Measurements from ENCODE around the gene RXFP4. TPM values are rescaled to one million over a fixed set of nuclear protein-coding genes. Genes with fewer than 3 reads are reported as not detected.
A peak's percentile ranks its signal among the peaks of the same experiment; 100 is the strongest.
"Not testable (repeated sequence)": the region's sequence is repeated elsewhere in the genome, so short reads cannot be mapped to it uniquely, and the experiment has no call there.

Gene RXFP4
- total RNA-seq, 1 experiment from 2014 or later, result not detected

DNA sequence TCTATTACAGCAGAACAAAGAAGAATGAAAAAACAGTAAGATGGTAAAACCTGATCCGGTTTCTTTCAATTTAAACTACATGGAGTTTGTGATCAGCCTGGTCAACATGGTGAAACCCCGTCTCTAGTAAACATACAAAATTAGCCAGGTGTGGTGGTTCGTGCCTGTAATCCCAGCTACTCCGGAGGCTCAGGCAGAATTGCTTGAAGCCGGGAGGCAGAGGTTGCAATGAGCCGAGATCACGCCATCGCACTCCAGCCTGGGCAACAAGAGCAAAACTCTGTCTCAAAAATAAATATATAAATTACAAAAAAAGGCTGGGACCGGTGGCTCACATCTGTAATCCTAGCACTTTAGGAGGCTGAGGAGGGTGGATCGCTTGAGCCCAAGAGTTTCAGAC is 10.7 kb upstream of the RXFP4 start:
- not testable (repeated sequence) for DNase-seq (ENCODE audit: low spot score)

DNA sequence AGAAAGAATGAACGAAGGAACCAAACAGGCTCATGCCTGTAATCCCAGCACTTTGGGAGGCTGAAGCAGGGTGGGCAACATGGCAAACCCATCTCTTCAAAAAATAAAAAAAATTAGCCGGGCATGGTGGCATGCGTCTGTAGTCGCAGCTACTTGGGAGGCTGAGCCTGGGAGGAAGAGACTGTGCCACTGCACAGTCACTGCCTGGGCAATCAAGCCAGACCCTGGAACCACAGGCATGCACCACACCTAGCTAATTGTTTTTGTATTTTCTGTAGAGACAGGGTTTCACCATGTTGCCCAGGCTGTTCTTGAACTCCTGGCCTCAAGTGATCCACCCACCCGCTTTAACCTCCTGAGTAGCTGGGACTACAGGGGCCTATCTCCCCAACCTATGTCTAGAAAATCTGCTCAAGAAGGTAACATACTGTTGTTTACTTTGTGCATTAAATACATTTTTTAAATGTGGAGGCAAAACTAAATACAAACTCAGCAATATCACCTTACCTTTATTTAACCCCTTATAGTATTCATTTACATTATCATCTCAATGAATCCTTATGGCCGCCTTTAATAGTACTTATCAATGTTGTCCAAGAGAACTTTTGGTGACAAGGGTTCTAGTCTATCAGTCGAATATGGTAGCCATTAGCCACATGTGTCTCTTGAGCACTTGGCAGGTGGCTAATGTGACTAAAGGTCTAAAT is 10.0 kb upstream of the RXFP4 start:
- DNase-seq (ENCODE audit: low spot score), result no peak

DNA sequence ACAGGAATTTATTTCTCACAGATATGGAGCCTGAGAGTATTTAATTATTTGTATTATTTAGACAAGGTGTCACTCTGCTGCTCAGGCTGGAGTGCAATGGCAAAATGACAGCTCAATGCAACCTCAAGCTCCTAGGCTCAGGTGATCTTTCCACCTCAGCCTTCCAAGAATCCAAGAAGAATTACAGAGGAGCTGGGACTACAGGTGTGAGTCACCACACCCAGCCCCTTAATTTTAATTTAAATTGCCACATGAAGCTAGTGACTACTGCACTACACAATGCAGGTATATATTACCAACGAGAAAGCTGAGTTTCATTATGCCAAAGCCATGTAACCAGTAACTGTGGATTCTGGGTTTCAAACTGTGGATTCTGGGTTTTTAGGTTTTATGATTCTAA is 9.4 kb upstream of the RXFP4 start:
- DNase-seq (ENCODE audit: low spot score), result no peak

DNA sequence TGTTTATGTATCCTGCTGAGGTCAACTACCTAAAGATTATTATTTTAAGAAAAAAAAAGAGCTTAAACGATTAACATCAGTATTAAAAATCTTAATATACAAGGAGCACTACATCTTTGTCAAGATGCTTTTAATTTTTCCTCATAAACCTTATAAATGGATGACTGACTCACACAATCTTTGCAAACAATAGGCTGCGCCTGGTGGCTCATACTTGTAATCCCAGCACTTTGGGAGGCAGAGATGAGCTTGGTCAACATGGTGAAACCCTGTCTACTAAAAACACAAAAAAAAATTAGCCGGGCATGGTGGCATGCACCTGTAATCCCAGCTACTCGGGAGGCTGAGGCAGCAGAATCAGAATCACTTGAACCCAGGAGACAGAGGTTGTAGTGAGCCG is 9.0 kb upstream of the RXFP4 start:
- no peak for DNase-seq (ENCODE audit: low spot score)

DNA sequence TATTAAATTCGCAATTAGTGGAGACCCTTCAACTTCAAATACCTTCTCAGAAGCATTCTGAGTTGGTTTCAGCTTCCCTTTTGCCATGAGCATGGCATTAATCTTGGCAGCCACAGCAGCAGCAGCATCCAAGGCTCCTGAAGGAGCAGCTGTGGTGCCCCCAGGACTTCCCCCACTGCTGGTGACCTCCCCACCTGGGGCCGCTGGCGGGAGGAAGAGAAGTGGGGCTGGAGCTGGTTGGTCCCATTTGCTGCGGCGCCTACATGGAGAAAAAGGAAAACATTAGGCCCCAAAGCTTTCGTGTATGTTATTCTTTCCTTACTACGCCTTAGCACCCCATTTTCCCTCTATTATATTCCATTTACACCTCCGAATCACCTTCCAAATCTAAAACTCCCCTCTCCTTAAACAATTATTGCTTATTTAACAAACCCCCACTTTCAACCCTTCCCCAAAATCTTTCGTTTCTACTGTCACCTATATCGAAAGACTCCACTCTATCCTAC is 7.8 kb upstream of the RXFP4 start:
- DNase-seq (ENCODE audit: low spot score), result no peak

DNA sequence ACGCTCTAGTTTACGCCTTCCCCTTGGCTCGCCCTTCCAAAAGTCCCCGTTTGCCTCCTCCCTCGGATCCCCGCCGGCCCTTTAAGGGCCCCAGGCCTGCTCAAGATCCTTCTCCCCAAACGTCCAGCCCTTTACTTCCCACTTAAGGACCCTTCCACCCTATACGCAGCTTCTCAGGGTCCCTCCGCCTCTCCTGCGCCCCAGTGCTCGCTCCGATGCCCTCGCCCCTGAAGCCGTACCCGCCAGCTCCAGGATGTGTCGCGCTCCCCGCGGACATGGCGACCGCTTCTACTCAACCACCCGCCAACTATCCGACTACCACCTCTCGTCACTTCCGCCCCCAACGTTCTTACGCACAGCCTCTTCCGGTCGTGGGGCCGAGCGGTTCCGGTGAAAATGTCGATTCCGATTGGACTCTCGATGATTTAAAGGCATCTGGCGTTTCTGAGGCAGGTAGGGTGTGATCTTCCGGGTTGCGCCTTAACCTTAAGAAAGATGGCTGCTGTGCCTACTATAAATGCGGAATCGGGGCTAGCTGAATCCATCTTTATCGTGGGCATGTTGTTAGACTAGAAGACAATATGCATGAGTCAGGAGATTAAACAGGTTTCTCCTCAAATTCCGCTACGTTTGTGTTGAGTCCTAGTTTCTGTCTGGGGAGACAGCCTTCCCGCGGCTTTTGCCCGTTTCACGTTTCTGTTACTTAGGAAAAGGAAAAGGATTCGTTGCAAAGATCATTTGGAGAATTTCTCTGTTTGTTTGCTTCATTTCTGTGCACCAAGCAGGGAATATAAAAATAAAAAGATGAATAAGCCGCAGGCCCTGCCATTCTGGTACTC is 7.1 kb upstream of the RXFP4 start, which contains the start of gene KHDC4:
TSS of gene KHDC4 (minus strand) at position 317 of the 839 bp plus-strand sequence. CDS start at position 277, 40 bp downstream.
- DNase-seq (ENCODE audit: low spot score), result peak; percentile 99

DNA sequence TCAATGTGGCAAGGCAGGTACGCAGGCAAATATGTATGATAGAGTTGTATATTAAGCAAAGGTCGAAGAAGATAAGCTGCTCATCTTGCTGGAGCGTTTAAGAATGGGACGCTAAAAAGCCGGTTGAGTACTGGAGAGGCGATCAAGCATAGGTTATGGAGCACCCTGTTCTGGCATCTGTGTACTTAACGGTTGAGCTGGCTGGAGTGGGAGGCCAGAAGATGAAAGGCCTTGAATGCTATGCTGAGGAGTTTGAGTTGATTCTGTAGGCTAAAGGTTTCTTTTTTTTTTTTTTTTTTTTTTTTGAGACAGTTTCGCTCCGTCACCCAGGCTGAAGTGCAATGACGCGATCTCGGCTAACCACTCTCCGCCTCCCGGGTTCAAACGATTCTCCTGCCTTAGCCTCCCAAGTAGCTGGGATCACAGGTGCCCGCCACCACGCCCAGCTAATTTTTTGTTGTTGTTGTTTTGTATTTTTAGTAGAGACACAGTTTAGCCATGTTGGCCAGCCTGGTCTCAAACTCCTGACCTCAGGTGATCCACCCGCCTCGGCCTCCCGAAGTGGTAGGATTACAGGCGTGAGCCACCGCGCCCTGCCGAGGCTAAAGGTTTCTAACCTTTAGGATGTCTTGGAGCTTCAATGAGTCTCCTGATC is 6.4 kb upstream of the RXFP4 start:
- DNase-seq (ENCODE audit: low spot score), result no peak

DNA sequence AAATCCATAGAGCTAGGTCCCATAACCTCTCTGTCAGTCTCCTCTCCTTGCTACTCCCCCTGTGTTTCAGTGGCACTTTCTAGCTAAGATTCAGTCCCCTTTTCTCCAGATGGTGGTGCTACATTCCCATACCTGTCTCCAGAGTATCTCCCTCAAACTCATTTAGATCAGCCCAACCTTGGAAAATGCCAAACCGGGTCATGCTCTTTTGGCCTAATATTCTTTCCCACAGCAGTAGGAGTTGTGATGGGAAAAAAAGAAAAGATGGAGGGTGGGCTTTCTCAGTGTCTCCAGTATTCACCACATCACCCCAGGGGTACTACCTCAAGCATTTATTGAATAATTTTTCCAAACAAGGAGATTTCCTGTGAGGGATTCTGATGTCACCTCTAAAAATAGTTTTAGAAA is 3.2 kb upstream of the RXFP4 start:
- peak; percentile 71 for DNase-seq (ENCODE audit: low spot score)

DNA sequence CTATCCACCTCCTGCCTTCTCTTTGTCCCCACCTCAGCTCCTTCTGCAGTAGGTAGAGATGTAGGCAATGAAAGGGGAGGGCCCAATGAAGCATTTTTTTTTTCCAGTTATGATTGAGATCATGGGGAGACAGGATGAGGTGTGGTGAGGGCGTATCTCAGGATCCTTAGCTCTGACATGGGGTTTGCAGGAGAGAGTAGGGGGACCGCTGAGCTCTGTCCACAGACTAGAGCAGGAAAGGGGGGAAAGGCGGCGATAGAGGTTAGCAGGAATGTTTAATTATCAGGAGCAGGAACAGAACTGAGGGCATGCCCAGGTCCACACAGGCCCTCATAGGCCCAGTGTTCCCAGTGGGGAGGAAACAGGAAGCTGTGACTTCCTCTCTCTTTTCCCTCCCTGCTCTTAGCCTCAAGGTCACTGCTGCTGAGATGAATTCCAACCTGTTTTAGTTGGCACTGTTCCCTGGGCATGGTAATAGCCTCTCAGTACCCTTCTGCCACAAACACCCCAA is 901 bp upstream of the RXFP4 start:
- peak; percentile 54 for DNase-seq (ENCODE audit: low spot score)

DNA sequence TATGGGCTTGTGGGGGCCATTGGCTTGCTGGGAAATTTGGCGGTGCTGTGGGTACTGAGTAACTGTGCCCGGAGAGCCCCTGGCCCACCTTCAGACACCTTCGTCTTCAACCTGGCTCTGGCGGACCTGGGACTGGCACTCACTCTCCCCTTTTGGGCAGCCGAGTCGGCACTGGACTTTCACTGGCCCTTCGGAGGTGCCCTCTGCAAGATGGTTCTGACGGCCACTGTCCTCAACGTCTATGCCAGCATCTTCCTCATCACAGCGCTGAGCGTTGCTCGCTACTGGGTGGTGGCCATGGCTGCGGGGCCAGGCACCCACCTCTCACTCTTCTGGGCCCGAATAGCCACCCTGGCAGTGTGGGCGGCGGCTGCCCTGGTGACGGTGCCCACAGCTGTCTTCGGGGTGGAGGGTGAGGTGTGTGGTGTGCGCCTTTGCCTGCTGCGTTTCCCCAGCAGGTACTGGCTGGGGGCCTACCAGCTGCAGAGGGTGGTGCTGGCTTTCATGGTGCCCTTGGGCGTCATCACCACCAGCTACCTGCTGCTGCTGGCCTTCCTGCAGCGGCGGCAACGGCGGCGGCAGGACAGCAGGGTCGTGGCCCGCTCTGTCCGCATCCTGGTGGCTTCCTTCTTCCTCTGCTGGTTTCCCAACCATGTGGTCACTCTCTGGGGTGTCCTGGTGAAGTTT is 550 bp downstream of the RXFP4 start:
- no peak for DNase-seq (ENCODE audit: low spot score)

DNA sequence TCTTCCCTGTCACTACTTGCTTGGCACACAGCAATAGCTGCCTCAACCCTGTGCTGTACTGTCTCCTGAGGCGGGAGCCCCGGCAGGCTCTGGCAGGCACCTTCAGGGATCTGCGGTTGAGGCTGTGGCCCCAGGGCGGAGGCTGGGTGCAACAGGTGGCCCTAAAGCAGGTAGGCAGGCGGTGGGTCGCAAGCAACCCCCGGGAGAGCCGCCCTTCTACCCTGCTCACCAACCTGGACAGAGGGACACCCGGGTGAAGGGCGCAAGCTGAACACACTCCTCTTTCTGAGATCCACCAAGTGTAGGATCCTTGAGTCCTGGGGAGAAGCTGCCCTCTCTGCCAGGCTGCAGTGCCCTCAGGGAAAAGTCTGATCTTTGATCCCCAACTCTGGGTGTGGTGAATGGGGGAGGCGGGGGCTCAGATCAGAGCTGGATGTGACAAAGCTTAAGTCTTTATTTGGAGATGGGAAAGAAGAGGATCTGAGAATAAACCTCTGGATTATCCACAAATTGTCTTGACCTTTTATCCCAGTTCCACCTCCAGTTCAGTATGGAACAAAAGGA is 1.2 kb downstream of the RXFP4 start:
- no peak for DNase-seq (ENCODE audit: low spot score)

DNA sequence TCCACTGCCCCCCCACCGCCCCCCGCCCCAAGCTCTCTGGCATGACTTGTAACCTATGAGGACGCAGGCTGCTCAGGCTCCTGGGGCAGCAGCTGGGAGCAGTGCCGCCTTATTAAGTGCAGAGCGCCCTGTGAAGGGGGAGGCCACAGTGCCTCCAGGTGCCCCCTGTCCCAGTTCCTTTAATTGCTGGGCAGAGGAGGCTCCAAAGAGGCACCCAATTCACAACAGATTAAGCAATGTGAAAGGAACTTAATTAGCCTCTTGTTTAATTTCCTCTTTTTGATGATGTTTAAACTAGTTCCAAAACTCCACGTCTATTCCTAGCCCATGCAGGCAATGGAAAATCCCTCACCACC is 3.0 kb downstream of the RXFP4 start:
- no peak for DNase-seq (ENCODE audit: low spot score)

DNA sequence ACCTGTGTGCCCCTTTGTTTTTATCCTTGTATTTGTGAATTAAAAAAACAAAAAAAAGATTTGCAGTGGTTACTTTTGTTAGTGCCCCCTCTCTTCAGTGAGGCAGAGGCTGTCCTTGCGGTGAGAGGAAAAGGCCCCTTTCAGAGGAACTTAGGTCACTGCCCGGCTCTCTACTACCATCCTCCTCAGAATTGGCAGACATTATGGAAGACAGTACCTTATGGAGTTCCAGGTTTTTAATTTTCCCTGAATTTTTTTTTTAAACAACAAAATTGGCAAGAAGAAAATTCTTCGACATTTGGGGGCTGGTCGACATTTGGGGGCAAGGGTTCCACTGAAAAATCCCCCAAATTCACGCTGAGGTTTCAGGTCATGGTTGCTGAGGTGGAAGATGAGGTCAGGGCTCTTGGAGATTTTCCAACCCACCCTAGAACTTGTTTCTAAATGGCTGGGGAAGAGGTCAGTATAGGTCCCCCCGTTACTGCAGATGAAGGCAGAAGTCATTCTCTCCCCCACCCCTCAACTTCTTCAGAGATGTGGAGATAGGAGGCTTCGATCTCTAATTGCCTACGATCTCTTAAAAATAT is 5.3 kb downstream of the RXFP4 start:
- DNase-seq (ENCODE audit: low spot score), result no peak

DNA sequence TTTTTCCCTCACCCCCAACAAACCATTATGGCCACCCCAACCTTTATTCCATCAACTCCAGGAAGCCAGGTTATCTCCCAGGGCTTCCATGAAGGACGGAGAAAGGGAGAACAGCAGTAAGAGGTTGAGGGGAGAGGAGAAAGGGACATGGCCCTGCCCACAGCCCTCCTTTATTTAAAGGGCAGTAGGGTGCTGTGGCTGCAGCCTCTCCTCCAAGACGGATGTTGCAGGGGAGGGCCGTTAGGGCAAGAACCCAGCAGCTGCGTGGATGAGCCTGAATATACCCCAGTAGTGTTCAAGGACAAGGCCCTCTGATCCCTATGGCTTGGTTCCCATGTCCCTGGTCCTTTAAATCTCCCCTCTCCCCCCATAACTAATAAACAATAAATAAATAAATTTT is 5.9 kb downstream of the RXFP4 start:
- no peak for DNase-seq (ENCODE audit: low spot score)

DNA sequence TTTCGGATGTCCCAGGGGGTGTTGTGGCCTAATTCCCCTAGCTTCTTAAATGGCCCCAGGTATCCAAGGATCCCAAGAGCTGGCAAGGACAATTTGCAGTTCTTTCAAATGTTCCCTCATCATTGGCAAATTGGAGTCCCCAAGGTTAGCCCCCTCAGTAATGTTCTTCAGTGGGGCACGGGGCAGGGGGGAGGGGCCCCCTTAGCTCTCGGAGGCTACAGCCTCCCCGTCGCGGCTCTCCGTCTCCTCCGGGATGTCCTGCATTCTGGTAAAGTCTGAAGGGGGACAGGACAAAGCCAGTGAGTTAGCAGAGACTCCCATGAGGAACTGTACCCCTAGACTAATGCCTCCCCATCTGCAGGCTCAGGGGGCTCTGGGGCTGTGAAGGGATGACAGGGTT is 6.3 kb downstream of the RXFP4 start:
- DNase-seq (ENCODE audit: low spot score), result no peak

DNA sequence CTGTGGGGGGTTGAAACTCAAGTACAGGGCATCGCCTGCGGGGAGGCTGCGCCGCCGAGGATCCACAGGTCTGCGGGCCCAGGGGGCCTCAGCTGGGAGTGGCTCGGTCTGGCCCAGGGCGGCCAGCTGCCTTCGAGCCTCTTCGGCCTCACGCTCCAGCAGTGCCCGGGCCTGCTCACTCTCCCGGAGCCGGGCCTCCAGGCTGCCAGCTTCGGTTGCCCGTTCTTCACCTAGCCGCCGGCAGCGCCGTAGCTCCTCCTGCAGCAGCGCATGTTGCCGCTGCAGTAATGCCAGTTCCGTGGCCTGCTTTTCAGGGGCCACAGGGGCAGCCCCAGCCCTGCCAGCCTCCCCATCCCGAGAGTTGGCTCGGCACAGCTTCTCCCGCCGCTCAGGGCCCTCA is 9.4 kb downstream of the RXFP4 start:
- no peak for DNase-seq (ENCODE audit: low spot score)

DNA sequence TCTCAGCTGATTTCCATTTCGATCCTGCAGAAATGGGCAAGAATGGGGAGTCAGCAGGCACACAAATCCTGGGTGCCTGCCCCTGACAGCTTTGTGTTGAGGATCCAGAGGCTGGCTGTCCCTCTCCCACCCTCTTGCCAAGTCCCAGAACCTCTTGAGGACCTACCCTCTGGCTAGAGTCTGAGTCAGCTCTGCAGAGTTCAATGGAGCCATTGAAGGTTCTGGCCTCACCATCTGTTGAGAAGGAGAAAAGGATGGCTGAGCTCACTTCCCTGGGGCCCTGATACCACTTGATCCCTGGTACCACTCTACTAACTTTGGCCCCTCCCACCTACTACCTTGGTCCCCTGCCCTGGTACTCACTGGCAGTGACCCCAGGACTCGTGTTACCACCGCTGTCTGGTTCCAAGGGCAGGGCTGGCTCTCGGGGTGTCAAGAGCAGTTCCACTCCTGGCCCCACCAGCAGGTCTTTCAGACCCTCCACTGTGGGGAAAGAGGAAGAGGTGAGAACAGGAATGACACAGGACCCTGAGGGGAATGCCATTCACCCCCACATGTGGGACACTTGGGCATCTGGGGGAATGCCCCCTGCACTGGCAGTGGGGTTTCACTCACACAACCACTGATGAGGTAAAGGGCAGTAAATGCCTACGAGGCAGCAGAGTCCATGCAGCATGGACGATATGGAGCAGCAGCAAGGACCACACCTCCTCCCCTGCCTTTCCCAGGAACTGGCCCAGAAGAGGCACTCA is 10.5 kb downstream of the RXFP4 start:
- DNase-seq (ENCODE audit: low spot score), result no peak

DNA sequence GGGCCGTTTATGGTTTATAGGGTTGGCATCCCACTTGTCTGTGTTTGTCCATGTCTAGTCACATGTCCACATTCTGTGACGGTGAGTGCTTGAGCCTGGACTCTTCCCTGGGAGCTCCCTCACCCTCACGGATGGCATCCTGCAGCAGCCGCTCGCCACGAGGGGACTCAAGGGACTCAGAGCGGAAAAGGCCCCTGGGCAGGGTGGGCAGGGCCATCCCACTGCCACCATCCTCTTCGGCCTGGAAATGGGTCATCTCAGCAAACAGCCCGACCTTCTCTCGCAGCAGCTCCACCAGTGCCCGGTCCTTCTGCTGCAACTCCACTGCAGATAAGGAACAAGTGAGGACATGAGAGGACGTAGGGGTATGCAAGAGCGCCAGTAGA is 11.1 kb downstream of the RXFP4 start:
- no peak for DNase-seq (ENCODE audit: low spot score)

DNA sequence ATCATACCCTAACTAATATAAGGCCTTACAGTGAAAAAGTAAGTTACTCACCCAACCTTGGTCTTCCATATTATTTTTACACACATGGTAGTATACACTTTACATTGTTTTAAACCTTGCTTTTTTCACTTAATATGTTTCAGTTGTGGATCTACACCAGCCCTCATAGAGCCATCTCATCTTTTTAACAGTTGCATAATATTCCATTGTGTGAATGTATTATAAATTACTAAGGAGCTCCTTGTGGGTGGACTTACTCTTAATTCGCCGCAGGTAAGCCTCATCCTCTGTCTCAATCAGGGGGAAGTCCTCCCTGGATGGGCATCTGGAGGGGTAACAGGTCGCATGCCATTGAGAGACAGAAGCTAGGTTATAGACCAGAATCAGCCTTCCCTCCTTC is 13.2 kb downstream of the RXFP4 start:
- no peak for DNase-seq (ENCODE audit: low spot score)

DNA sequence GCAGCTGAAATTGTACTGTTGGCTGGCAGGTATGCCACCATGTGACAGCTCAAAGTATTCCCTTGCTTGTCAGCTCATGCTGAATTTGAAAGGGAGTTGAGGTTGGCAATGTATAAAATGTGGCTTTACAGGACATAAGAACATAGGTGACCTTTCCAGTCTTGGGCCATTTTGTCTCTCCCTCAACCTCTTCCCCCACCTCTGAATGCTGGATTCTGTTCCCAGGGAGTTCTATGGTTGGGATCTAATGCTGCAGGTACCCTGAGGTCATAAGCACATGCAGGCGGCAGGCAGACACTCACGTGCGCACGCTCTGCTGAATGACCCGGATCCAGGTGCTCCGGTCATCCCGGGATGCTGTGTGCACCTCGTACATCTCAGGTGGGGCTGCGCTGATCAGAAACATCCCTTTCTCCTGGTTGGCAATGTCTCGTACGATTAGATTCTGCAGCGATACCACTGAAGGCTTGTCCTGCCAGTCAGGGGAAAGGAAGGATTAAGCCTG is 16.0 kb downstream of the RXFP4 start:
- no peak for DNase-seq (ENCODE audit: low spot score)
